BE2C (cell line): Measurements from ENCODE around the gene GALNT4.

Experiments
- DNase-seq: peaks from one replicate; pipeline ENCODE4 v3.0.0-alpha.2; 2020
- H3K27me3 ChIP-seq: fragments of 250-450 bp; sonication (Bioruptor Pico); 2 replicates; pipeline ENCODE4 v1.5.1; 2020; ENCODE audit warnings: mild to moderate bottlenecking
- H3K36me3 ChIP-seq: fragments of 250-450 bp; sonication (Bioruptor Pico); 2 replicates; pipeline ENCODE4 v1.5.1; 2020; ENCODE audit warnings: mild to moderate bottlenecking
- H3K4me1 ChIP-seq: fragments of 250-450 bp; sonication (Bioruptor Pico); 2 replicates; pipeline ENCODE4 v1.5.1; 2020
- H3K4me3 ChIP-seq: 2 replicates; pipeline ENCODE4 v1.5.1; 2011; ENCODE audit warnings: low read depth, low read length
- H3K9me3 ChIP-seq: fragments of 250-450 bp; sonication (Bioruptor Pico); 2 replicates; pipeline ENCODE4 v1.5.1; 2020
- TF ChIP-seq, protein P1 (sequence below): IDR thresholded peaks from 2 replicates; pipeline ENCODE4 v1.5.1; 2012; ENCODE audit warnings: mild to moderate bottlenecking, low read depth, low read length

Gene GALNT4

DNA sequence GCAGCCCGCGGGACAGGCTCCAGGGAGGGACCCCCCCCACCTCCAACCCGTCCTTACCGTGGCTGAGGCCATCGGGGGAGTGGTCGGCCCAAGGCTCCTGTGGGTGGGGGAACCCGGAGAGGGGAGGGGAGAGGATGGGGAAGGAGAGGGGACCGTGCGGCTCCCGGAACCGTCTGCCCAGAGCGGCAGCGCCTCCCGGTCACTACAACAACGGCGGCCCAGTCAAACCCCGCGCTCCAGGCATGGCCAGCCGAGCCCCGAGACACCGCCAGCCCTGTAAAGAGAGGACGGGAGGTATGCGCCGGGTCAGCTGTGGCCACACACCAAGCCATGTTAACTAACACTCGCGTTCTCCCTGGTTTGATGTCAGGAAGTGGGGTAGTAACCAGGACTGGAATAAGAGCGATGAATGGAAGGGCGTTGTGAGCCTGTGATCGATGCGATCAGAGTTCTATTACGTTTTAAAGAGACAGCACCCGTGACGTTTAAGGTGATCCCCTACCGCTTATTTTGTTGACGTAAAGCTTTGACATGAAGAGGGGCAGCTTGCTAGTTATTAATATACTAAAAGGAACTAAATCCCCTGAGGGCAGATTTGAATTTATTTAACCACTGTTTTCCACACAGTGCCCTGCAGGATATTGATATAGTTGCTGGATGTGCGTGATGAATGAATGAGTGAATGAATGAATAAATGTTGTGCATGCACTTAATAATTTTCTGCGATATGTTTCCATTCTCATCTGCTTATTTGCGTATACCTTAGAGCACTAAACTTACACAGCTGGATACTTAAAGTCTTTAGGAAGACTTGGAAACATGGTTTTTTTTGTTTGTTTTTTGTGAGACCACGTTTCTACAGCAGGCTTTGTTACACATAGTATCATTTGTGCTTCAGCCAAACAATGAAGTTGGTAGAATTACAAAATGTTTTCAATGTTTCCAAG lies 1.5 kb upstream of the GALNT4 start, which contains the start of gene POC1B:
Gene POC1B (minus strand): TSS at position 224 of the 947 bp plus-strand sequence. CDS start 152 bp downstream, at position 72.
- Histone ChIP-seq H3K27me3 (no peaks in the 10 kb centered on the region), H3K36me3 (peaks cover 5% of the 10 kb centered on the region), H3K4me3 (peak within 1 kb of the TSS; percentile 94), H3K4me1 (no peaks in the 10 kb centered on the region), H3K9me3 (no peaks in the 10 kb centered on the region)
- peak; percentile 85 for DNase-seq
- TF ChIP-seq, protein P1, sequence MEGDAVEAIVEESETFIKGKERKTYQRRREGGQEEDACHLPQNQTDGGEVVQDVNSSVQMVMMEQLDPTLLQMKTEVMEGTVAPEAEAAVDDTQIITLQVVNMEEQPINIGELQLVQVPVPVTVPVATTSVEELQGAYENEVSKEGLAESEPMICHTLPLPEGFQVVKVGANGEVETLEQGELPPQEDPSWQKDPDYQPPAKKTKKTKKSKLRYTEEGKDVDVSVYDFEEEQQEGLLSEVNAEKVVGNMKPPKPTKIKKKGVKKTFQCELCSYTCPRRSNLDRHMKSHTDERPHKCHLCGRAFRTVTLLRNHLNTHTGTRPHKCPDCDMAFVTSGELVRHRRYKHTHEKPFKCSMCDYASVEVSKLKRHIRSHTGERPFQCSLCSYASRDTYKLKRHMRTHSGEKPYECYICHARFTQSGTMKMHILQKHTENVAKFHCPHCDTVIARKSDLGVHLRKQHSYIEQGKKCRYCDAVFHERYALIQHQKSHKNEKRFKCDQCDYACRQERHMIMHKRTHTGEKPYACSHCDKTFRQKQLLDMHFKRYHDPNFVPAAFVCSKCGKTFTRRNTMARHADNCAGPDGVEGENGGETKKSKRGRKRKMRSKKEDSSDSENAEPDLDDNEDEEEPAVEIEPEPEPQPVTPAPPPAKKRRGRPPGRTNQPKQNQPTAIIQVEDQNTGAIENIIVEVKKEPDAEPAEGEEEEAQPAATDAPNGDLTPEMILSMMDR = no peak

DNA sequence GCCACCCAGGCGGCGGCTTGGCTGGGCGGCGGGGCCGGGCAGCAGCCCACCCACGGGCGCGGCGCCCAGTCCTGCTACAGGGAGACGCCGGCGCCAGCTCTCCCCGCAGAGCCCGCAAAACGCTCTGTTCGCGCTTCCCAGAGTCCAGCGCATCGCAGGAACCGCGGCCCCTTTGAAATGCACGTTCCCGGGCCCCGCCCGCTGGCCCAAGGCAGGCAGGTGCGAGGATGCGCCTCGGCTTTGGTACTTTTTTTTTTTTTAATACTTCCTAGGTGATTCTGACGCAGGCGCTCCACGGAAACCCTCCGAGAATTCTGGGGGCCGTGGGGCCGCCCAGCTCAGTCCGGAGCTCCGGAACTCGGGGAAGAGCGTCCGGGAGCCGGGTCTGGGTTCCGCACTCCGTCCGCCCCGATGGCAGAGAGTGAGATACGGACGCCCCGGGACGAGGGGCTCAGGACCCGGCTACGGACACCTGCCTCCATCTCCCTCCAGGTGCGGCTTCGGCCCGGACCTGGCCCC lies 768 bp upstream of the GALNT4 start:
- Histone ChIP-seq H3K4me3 (peak overlapping the region; percentile 94), H3K9me3 (no peaks in the 10 kb centered on the region), H3K27me3 (no peaks in the 10 kb centered on the region), H3K4me1 (no peaks in the 10 kb centered on the region), H3K36me3 (peaks cover 5% of the 10 kb centered on the region)
- TF ChIP-seq, protein P1 = no peak
- DNase-seq = peak; percentile 57

DNA sequence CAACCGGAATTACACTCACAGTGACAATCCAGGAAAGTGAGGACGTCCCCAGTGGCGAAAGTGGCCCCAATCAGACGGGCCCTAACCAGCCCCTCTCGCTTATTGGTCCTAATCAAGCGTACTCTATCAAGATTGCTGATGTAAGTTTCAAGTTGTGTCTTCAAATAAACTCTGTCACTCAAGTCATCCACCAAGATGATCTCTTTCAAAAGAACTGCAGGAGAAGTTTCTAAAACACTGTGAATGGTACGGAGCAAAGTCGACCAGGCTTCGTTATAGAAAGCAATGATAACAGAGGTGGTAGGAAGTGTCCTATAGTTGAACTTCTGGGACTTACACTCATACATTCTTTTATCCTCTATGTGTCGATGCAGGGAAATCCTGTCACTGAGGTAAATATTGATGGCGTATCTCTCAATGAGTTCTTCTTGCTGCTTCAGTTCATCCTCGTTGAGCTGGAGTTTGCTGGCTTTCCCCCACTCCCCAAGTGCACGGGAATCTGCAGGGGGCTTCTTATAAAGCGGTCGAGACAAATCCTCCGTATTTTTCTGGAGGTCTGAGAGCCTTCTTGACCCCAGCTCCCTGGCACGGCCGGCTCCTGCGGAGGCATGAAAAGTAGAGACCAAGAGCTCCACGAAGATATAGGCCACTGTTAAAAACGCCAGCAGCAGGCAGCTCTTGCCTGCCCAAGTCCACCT lies 604 bp downstream of the GALNT4 start:
- DNase-seq = no peak
- TF ChIP-seq, protein P1 = no peak
- no peaks in the 10 kb centered on the region for H3K27me3 ChIP-seq
- H3K36me3 ChIP-seq = peaks cover 5% of the 10 kb centered on the region
- no peaks in the 10 kb centered on the region for H3K4me1 ChIP-seq
- H3K9me3 ChIP-seq = no peaks in the 10 kb centered on the region
- H3K4me3 ChIP-seq = peak overlapping the region; percentile 94

DNA sequence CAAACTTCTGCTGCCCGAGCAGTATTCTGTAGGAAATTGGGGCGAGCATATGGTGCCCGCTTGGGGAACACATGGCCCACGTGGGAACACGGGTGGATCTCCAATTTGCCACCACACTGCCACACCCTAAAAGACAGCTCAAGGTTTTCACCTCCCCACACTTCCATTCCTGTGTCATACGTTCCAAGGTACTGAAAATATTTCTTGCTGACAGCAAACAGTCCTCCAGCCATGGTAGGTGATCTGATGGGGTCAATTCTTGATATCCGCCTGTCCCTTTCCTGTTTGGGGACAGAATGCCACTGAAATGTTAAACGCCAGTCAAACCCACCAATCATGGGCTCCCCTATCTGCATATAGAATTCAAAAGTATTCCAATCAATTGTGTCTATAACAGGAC lies 1.2 kb downstream of the GALNT4 start:
- Histone ChIP-seq H3K27me3 (no peaks in the 10 kb centered on the region), H3K4me3 (no peak overlapping the region), H3K36me3 (peaks cover 5% of the 10 kb centered on the region), H3K9me3 (no peaks in the 10 kb centered on the region), H3K4me1 (no peaks in the 10 kb centered on the region)
- TF ChIP-seq, protein P1 = no peak
- no peak for DNase-seq

DNA sequence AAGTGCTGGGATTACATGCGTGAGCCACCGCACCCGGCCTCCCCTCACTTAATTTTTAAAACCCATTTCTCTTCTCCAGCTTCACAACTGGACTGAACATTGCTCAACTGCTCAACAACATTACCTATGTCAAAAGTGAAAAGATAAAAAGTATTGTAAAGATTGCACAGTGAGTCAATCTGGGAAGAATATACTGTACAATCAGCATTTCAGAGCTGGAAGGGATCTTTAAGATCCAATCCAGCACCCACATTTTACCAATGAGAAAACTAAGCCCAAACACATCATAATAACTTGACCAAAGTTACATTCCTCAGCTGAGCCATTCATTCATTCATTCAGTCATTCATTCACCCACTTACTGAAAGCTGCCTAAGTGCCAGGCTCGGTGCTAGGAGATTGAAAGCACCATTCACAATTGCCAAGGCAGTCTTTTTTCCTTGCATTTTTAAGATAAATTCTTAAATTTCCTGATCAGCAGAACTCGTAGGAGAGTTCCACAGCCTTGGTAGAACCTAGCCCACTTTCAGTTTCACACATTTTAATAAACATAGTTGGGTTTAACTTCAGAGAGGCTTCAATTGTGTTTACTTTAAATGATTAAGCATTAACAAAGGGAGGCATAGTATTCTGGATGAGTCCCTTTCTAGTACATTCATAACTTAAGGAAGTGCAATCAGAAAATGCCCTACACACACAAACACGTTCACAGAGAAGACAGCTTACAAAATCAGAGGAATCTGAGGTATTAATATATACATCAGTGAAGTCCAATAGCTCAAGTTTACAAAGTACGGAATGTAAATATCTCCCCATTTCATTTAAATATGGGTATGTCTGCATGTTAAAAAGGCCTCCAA lies 3.0 kb downstream of the GALNT4 start:
- Histone ChIP-seq H3K9me3 (no peaks in the 10 kb centered on the region), H3K4me1 (no peaks in the 10 kb centered on the region), H3K27me3 (no peaks in the 10 kb centered on the region), H3K36me3 (peaks cover 5% of the 10 kb centered on the region), H3K4me3 (no peak overlapping the region)
- TF ChIP-seq, protein P1 = no peak
- no peak for DNase-seq
